Neural cell (in vitro differentiated cells): Measurements from ENCODE around the gene MPPED1. TPM values are rescaled to one million over a fixed set of nuclear protein-coding genes. Genes with fewer than 3 reads are reported as not detected.

Experiments used
- H2AFZ ChIP-seq: fragments of 200-600, 300-800 bp; sonication (generic), shearing (Covaris generic); 2 replicates; pipeline ENCODE4 v1.6.0; 2014; ENCODE audit warnings: low read depth, mild to moderate bottlenecking, antibody characterized with exemption, low read length, moderate library complexity
- H3F3A ChIP-seq: fragments of 200-600 bp; shearing (Covaris generic); 2 replicates; pipeline ENCODE4 v1.6.1; 2016; ENCODE audit warnings: mild to moderate bottlenecking, moderate library complexity, mixed read lengths, antibody characterized with exemption, low read length; ENCODE audit not compliant: insufficient read depth, poor library complexity, severe bottlenecking
- H3K27ac ChIP-seq: fragments of 200-600, 300-800 bp; sonication (generic), shearing (Covaris generic); 2 replicates; pipeline ENCODE4 v1.5.1; 2014; ENCODE audit warnings: mild to moderate bottlenecking, low read length, moderate library complexity
- H3K27me3 ChIP-seq: fragments of 300-800, 200-600 bp; sonication (generic), shearing (Covaris generic); 2 replicates; pipeline ENCODE4 v1.6.0; 2014; ENCODE audit warnings: mild to moderate bottlenecking, low read depth, low read length, moderate library complexity; ENCODE audit not compliant: insufficient read depth
- H3K36me3 ChIP-seq: fragments of 300-800, 200-600 bp; sonication (generic), shearing (Covaris generic); 2 replicates; pipeline ENCODE4 v1.5.1; 2014; ENCODE audit warnings: mild to moderate bottlenecking, antibody characterized with exemption, low read length, moderate library complexity; ENCODE audit not compliant: insufficient read depth
- H3K4me2 ChIP-seq: fragments of 300-800, 200-600 bp; sonication (generic), shearing (Covaris generic); 2 replicates; pipeline ENCODE4 v1.6.0; 2014; ENCODE audit warnings: mild to moderate bottlenecking, low read length
- H3K4me3 ChIP-seq: fragments of 300-800, 200-600 bp; sonication (generic), shearing (Covaris generic); 2 replicates; pipeline ENCODE4 v1.5.1; 2014; ENCODE audit warnings: mild to moderate bottlenecking, low read length, moderate library complexity
- H3K79me2 ChIP-seq: fragments of 200-600 bp; shearing (Covaris generic); replicated peaks from 2 replicates; pipeline ENCODE4 v1.6.0; 2014; ENCODE audit warnings: mild to moderate bottlenecking, low read length, moderate library complexity; ENCODE audit not compliant: insufficient read depth
- H3K9ac ChIP-seq: fragments of 300-800, 200-600 bp; sonication (generic), shearing (Covaris generic); 2 replicates; pipeline ENCODE4 v1.6.1; 2016; ENCODE audit warnings: mild to moderate bottlenecking, low read length, mixed read lengths
- H3K9me2 ChIP-seq: fragments of 200-600 bp; shearing (Covaris generic); 2 replicates; pipeline ENCODE4 v1.6.1; 2016; ENCODE audit warnings: mild to moderate bottlenecking, low read length, mixed read lengths; ENCODE audit not compliant: insufficient read depth
- H3K9me3 ChIP-seq: fragments of 200-600, 300-800 bp; sonication (generic), shearing (Covaris generic); 2 replicates; pipeline ENCODE4 v1.6.1; 2016; ENCODE audit warnings: mild to moderate bottlenecking, mixed run types, low read length, moderate library complexity, mixed read lengths
- H4K20me1 ChIP-seq: fragments of 200-600 bp; shearing (Covaris generic); 2 replicates; pipeline ENCODE4 v1.6.1; 2016; ENCODE audit warnings: mild to moderate bottlenecking, mixed run types; ENCODE audit not compliant: insufficient read depth
- EP300 ChIP-seq: fragments of 450-650 bp; conservative IDR thresholded peaks from 2 replicates; pipeline ENCODE4 v1.6.1; 2014; ENCODE audit warnings: antibody characterized with exemption, mild to moderate bottlenecking, moderate library complexity; ENCODE audit not compliant: poor library complexity, severe bottlenecking
- EZH2 ChIP-seq: fragments of 200-600, 300-800 bp; shearing (Covaris generic), sonication (generic); IDR thresholded peaks from 2 replicates; pipeline ENCODE4 v1.6.1; 2014; ENCODE audit warnings: antibody characterized with exemption, low read length, borderline replicate concordance, mild to moderate bottlenecking; ENCODE audit not compliant: insufficient read depth, poor library complexity, severe bottlenecking
- MXI1 ChIP-seq: fragments of 450-650 bp; conservative IDR thresholded peaks from 2 replicates; pipeline ENCODE4 v1.6.1; 2014; ENCODE audit warnings: antibody characterized with exemption, mild to moderate bottlenecking; ENCODE audit not compliant: poor library complexity, severe bottlenecking
- POLR2AphosphoS5 ChIP-seq: IDR thresholded peaks from 2 replicates; pipeline ENCODE4 v1.6.1; 2012
- RAD21 ChIP-seq: fragments of 450-650 bp; conservative IDR thresholded peaks from 2 replicates; pipeline ENCODE4 v1.6.1; 2014; ENCODE audit warnings: antibody characterized with exemption, mild to moderate bottlenecking, moderate library complexity
- REST ChIP-seq: IDR thresholded peaks from 2 replicates; pipeline ENCODE4 v1.6.1; 2012; ENCODE audit warnings: borderline replicate concordance
- SMC3 ChIP-seq: fragments of 450-650 bp; conservative IDR thresholded peaks from 2 replicates; pipeline ENCODE4 v1.6.1; 2014; ENCODE audit warnings: antibody characterized with exemption, mild to moderate bottlenecking, moderate library complexity; ENCODE audit not compliant: poor library complexity
- TAF1 ChIP-seq: IDR thresholded peaks from 2 replicates; pipeline ENCODE4 v1.6.1; 2012; ENCODE audit warnings: low read depth
- polyA plus RNA-seq: library from polyadenylated mRNA; depleted of rRNA; stranded (reverse); fragments of >200 nt; gene quantifications from 2 replicates; pipeline ENCODE4 v1.2.3, GENCODE V29; 2014
- TF ChIP-seq, protein P1 (sequence below): fragments of 450-650 bp; IDR thresholded peaks from 2 replicates; pipeline ENCODE4 v1.5.1; 2014; ENCODE audit warnings: antibody characterized with exemption, mild to moderate bottlenecking, moderate library complexity; ENCODE audit not compliant: poor library complexity, severe bottlenecking

The MPPED1 gene
- polyA plus RNA-seq, 1 donor from 2014 or later, result 33.4 TPM

DNA sequence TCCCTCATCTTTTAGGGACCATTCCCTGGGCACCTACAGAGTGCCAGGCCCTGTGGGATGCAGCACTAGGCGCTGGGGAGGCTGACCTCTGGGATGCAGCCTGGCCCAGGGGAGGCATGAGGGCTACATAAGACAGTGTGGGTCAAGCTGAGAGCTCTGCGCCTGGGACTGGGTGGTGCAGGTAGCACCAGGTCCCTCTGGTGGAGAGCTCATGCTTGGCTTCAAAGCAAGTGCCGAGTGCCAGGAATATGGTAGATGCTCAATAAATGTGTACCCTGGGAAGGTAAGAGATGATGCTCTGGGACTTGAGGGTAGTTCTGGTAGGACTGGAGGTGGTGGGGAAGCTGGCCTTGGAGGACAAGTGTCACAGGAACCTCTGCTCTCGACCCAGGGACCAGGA is 2.0 kb upstream of the MPPED1 start:
- Histone ChIP-seq H2AFZ (no peak overlapping the region), H3K9ac (no peak overlapping the region), H3K9me2 (no peaks in the 10 kb centered on the region), H3K79me2 (no peaks in the 10 kb centered on the region), H4K20me1 (no peaks in the 10 kb centered on the region), H3K4me2 (no peak overlapping the region), H3K27me3 (no peaks in the 10 kb centered on the region), H3F3A (no peaks in the 10 kb centered on the region), H3K27ac (no peak overlapping the region), H3K9me3 (no peaks in the 10 kb centered on the region), H3K36me3 (no peaks in the 10 kb centered on the region), H3K4me3 (no peak overlapping the region)
- TF ChIP-seq RAD21 (no peak), EP300 (no peak), EZH2 (no peak), REST (no peak), MXI1 (no peak), TAF1 (no peak)
- TF ChIP-seq, protein P1, sequence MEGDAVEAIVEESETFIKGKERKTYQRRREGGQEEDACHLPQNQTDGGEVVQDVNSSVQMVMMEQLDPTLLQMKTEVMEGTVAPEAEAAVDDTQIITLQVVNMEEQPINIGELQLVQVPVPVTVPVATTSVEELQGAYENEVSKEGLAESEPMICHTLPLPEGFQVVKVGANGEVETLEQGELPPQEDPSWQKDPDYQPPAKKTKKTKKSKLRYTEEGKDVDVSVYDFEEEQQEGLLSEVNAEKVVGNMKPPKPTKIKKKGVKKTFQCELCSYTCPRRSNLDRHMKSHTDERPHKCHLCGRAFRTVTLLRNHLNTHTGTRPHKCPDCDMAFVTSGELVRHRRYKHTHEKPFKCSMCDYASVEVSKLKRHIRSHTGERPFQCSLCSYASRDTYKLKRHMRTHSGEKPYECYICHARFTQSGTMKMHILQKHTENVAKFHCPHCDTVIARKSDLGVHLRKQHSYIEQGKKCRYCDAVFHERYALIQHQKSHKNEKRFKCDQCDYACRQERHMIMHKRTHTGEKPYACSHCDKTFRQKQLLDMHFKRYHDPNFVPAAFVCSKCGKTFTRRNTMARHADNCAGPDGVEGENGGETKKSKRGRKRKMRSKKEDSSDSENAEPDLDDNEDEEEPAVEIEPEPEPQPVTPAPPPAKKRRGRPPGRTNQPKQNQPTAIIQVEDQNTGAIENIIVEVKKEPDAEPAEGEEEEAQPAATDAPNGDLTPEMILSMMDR, result no peak

GRCh38 chr22:43411040-43411868 is 560 bp upstream of the MPPED1 start:
- H4K20me1 ChIP-seq, result no peaks in the 10 kb centered on the region
- no peaks in the 10 kb centered on the region for H3K79me2 ChIP-seq
- H3K9ac ChIP-seq, result no peak overlapping the region
- no peak overlapping the region for H3K27ac ChIP-seq
- H3K4me2 ChIP-seq, result no peak overlapping the region
- H2AFZ ChIP-seq, result no peak overlapping the region
- no peaks in the 10 kb centered on the region for H3K27me3 ChIP-seq
- no peaks in the 10 kb centered on the region for H3K9me3 ChIP-seq
- no peaks in the 10 kb centered on the region for H3K9me2 ChIP-seq
- TF ChIP-seq, protein P1, result no peak
- no peak for TF ChIP-seq RAD21
- no peak for TF ChIP-seq MXI1
- TF ChIP-seq SMC3, result no peak
- no peak for TF ChIP-seq EZH2
- no peak for TF ChIP-seq REST
- no peak for TF ChIP-seq TAF1
- TF ChIP-seq POLR2AphosphoS5, result no peak
- TF ChIP-seq EP300, result no peak
- no peaks in the 10 kb centered on the region for H3F3A ChIP-seq
- H3K36me3 ChIP-seq, result no peaks in the 10 kb centered on the region
- H3K4me3 ChIP-seq, result no peak overlapping the region
